H4 (cell line): ENCODE results near the gene CHRNA4. TPM values are rescaled to one million over a fixed set of nuclear protein-coding genes. Genes with fewer than 3 reads are reported as not detected.

Source experiments
- DNase-seq: peaks from one replicate; pipeline ENCODE4 v3.0.0-alpha.2; 2015; ENCODE audit warnings: low spot score
- total RNA-seq: library from RNA; depleted of rRNA; stranded (reverse); fragments of >200 nt; shearing (Covaris generic); gene quantifications from 2 replicates; pipeline ENCODE4 v1.2.3, GENCODE V29; 2014; rRNA removed

Gene CHRNA4
- not detected in 2 replicates for total RNA-seq

DNA sequence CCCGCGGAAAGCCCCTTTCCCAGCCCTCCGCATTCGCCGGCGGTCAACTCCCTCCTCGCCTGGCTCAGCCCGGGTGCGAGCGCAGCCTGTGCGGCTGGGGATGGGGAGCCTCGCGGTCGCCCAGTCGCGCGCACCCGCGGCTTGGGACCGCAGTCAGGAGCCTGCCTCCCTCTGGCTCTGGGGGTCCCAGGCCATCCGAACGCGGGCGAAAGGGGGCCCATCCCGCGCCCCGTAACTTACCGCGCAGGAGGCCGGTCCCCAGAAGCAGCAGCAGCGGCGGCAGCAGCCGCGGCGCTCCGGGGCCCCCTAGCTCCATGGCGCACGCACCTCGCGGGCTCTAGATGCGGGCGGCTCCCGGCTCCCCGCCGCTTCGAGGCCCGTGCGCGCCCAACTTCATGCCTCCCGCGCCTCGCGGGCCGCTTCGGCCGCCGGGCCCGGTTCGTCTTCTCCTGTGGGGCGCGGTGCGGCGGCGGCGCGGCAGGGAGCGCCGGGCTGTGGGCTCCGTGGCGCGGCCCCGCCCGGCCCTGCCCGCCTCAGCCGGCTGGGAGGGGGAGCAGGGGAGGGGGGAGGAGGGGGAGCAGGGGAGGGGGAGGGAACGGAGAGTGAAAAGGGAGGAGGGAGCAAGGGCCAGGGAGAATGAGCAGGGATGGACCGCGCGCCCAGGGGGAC, at the start of gene CHRNA4:
Gene CHRNA4 (minus strand): TSS at position 500 of the 669 bp plus-strand sequence. CDS start 184 bp downstream, at position 316.
- no peak for DNase-seq

DNA sequence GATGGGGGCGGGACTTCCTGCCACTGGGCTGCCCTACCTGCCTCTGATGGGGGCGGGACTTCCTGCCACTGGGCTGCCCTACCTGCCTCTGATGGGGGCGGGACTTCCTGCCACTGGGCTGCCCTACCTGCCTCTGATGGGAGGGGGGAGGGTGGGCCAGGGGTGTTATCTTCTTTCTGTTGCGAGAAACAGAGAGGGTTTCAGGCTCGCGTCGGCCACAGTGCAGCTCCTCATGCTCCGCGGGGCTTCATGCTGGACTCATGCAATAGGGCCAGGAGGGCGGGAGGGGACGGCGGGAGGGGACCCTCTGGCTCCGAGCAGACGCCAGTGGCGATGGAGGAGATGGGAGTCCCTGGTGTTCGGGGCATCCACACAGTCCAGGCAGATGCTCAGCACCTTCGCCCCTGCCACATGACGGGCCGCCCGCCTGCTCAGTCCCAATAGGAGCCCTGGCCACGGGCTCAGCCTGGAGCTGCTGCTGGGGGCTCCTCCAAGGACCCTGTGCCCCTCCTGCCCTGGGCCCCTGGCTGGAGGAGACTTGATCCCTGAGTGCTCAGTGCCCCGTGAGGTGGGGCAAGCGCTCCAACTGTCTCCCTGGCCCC, 48.8 kb upstream of the CHRNA4 start:
- no peak for DNase-seq

DNA sequence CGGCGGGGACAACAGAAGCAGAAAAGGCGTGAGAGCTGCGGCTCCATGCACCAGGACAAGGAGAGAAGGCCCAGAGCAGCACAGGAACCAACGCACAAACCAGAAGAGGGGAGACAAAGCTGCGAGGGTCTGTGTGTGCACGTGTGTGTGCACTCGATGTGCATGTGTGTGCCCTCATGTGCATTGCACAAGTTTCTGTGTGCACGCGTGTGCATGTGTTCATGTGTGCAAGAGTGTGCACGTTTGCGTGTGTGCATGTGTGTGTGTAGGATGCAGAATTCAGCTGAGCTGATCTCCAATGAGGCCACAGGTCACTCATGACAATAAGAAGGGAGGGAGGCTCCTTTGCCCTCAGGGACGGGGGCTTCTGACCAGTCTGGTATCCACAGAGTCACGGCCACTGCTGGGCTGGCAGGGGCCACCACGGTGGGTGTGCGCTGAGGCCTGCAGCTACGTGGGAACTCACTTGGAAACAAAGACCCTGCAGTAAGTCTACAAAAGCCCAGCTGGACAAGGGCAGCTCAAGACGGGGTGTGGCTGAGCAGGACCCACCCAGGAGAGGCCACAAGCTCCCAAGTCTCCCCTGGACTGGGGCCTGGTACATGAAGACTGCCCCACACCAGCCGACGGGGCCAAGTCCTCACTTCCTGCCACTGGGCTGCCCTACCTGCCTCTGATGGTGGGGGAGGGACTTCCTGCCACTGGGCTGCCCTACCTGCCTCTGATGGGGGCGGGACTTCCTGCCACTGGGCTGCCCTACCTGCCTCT, 48.1 kb upstream of the CHRNA4 start:
- no peak for DNase-seq

DNA sequence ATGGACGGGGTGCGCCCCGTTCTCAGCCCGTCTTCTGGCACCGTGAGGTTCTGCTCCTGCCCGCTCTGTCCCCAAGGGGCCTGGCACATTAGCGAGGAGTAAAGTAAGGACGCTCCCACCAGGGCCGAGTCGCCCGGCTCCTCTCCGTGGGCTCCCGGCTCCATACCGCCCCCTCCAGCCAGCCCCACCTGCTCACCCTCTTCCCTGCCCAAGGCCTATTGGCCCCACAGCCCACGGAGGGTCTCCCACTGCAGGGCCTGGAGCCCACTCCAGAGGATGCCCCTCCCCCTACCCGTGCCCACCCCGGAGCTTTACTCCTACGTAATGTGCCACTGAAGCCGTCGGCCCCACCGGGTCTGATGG, 47.5 kb upstream of the CHRNA4 start:
- DNase-seq = no peak

DNA sequence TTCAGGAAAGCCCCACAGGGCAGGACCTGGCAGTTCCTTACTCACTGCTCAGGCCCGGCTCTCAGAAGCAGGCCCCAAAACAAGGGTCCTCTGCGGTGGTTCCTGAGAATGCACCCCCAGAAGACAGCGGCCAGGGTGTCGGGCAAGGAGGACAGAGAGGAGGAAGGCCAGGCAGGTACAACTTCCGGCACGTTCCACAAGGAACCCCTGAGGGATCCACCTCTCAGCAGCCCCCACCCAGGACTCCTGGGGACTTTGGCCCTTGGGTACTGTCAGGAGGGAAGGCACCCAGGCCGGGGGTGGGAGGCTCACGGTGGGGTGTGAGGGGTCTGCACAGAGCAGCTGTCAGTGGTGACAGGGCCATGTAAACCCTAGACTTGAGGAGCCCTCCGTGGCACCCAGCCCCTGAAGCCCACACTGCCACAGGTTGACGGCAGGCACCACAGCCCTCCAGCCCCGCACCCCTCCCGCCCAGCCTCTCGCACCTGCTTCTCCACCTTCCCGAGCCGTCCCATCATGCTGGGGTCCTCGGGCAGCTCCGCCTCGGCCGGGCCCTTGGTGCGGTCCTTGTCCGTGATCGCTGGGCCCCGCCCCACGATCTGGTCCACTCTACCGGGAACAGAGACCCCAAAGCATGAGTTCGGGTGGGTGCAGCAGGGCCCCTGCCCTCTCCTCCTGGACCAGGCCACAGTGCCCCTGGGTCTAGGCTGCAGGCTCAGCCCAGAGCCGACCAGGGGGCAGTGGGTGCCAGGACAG, 47.0 kb upstream of the CHRNA4 start:
- DNase-seq = no peak

DNA sequence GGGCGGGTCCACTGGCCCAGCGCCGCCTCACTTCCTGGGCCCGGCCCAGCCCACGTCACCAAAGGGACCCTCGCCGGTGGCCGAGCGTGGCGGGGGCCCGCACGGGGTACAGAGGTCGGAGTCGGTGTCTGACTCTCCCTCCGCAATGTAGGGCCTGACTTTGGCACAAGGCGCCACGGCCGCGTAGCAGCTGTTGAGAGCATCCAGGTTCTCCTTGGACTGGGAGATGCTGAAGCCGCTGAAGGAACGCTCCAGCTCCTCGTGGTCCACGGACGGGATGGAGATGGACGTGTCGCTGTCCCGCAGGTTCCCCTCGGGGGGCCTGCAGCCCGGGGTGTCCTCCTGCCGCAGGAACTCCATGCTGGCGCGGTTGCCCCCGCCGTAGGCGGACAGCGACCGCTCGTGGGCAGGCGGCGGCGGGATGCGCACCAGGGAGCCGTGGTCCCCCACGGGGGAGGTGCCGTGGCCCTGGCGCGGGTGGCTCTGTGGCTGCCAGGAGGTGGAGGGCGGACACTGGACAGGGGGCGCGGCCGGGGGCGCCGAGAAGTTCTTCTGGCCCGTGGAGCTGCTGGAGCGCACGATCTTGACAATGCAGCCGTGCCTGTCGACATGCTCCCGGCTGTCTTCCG, 45.6 kb upstream of the CHRNA4 start:
- DNase-seq = no peak

DNA sequence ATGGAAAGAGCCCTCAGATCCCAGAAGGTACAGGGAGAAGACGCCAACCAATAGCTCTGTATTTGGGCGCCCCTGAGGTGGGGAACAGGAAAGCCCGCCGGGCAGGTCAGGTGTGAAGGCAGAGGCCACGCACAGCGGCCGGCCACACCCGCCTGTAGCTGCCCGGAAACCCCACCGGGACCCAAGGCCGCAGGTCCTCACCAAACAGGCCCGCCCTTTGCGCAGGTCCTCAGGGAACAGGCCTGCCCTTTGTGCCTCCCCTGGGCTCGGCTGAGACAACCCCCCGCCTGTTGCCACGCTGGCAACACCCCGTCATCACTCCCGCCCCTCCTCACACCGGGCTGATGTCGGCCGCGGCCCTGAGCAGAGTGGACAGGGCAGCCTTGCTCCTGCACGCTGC, 44.9 kb upstream of the CHRNA4 start:
- DNase-seq = no peak

DNA sequence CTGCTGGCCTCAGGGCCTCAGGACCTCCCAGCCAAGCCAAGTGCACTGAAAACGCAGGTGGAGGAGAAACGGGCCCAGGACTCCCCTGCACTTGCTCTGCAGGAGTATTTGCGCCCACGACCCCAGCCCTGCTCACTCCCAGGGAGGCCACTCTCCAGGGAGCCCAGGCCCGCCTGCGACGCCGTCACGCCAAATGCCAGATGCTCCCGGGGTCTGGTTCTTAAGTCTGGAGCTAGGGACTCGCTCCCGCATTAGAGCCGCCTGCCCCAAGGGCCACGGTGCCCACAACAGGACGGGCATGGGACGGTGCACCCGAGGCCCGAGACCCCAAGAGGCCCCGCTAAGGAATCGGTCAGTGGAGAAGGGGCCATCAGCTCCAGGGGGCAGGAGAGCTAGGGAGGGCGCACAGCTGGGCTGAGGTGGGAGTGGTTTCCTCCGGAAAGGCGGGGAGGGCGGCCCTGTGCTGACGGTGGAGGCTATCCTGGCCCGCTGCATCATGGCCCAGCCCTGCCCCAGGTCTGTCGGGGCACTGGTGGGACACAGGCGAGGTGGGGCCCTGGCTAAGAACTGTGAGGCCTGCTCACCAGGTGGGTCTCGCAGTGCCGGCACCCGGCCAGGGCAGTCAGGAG, 44.1 kb upstream of the CHRNA4 start:
- DNase-seq = no peak

DNA sequence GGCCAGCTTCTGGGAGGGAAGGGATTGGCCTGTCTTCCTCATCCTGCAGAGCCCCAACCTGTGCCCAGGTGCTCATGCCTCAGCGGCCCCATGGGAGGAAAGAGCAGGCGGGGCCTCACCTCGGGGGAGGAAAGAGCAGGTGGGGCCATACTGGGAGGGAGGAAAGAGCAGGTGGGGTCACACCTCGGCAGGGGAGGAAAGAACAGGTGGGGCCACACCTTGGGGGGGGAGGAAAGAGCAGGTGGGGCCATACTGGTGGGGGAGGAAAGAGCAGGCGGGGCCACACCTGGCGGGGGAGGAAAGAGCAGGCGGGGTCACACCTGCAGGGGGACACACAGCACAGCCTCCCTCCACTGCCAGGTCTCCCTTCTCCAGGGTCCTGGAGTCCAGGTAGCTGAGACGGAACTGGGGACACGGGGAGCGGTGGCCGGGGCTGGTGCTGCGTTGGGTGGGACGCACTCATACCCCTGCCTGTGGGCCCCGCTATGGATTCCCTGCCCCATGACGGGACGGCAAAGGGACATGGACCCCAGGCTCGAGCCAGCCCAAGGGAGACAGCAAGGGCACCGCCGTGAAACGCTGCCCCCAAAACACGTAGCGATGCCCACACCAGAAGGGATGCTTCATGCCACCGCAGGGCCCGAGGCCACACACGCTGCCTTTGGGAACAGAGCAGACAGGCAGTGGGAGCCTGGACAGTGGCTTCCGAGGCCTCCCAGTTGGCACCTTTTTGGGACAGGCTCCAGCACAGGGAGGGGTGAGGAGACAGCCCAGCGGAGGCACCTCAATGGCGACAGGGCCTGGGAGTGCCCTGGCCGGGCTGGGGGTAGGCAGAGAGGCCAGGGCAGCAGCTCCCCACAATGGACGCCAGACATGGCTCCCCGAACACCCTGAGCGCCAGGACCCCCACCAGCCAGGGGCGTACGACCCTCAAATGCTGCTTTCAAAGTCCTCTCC, 43.3 kb upstream of the CHRNA4 start:
- no peak for DNase-seq

DNA sequence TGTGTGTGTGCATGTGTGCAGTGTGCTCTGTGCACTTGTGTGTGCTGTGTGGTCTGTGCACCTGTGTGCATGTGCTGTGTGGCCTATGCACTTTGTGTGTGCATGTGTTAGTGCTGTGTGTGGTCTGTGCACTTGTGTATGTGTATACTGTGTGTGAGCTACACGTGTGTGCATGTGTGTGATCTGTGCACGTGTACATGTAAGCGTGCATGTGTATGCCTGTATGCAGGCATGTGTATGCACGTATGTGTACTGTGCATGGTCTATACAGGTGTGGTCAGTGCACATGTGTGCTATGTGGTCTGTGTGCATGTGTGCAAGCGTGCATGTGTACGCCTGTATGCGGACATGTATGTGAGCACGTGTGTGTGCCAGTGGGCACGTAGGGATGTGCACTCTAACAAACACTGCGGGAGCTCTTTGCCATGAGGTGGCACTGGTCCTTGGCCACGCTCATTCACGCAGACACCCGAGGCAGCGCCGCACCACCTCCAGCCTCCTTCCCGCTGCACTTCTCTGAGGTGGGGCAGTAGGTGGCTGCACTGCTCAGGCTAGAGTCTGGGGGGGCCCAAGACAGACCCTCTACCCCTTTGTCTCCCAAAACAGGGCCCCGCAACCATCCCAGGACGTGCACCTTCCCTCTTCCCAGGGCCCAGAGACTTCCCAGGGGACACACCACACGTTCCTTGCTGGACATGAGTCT, 42.4 kb upstream of the CHRNA4 start:
- no peak for DNase-seq

DNA sequence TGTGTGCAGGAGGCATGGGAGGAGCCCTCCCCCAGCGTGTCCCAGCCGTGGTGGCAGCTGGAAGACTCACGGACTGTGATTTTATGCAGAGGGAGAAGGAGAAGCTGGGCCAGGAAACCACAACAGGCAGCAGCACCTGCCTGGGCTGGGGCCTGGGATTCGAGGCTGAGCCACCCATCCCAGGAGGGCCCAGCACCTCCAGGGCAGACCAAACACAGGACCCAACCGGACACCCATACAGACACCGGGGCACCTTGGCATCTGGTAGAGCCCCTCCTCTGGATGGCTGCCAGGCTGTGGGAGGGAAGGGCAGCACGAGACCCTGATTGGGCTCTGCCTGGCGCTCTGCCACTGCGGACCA, 41.7 kb upstream of the CHRNA4 start:
- no peak for DNase-seq

DNA sequence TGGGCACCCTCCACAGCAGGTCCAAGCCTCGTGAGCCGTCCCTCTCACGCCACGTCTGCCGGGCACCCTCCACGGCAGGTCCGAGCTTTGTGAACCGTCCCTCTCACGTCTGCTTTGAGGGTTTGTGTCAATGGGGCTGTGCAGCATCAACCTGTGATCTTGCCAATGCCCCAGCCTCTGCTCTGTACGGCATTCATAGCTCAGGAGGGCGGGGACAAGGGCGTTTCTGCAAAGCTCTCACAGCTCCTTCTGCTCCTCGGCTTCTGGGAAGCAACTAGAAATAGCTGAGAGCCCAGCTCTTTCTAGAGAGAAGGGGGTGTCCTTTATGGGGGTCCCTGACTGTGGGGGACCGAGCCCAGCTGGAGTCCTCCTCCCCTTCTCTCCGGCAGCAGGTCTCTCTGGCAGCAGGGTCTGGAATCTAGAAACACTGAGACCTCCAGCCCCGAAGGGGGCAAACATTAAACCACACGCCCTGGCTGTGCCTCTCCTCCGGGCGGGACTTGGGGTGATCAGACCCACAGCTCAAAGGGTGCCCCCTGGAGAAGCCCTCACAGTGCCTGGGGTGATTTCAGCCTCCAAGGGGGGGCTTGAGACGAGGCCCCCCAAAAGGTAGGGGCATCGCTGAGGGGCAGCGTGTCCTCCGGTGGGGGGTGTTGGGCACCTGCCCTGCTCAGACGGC, 41.2 kb upstream of the CHRNA4 start:
- no peak for DNase-seq

DNA sequence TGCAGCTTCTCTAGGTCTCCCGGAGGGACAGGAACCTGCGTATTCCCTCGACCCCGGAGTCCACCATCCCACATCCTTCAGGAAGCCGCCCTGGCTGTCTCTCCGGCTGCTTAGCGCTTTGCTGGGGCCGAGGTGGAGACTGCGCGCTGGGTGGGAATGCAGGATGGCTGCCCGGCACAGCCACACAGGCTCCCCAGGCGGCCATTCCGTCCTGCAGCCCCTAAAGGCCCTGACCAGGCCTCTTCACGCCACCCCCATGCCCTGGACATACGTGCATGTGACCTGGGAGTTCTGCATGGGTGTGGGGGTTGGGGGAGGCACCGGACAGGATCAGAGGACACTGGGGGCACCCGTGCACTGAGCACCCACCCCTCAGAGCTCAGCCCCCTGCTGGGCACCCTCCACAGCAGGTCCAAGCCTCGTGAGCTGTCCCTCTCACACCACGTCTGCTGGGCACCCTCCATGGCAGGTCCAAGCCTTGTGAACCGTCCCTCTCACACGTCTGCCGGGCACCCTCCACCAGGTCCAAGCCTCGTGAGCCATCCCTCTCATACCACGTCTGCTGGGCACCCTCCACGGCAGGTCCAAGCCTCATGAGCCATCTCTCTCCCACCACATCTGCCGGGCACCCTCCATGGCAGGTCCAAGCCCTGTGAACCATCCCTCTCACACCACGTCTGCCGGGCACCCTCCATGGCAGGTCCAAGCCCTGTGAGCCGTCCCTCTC, 40.4 kb upstream of the CHRNA4 start:
- no peak for DNase-seq

DNA sequence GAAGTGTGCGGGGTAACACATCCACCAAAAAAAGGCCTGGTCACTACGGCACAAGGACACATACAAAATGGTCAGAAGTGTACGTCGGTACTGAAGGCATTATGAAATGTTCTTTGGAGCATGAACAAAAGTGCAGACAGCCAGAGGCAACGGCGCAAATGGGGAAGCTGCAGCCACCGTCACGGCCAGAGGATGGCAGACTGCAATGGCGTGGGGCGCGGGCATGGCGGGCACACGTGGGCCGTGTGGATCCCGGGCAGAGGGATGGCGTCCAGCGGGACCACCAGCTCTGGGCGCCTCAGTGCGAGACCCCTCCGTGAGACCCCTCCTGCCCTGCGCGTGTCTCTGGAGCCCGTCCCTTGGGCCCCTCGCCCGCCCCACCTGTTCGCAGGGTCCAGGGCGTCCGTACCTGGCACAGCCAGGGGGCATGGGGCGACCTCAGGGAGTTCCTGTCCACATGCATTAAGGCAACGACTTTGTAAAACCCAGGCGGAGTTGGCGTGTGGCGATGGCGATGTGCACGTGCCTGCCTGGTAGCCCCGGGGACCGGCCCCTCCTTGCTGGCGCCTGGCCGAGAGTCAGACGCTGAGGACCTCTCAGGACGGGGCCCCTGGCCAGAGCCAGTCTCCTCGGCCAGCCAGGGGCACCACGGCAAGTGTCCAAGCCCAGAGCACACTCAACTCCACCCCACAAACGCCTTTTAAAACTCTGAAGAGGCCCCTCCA, 39.5 kb upstream of the CHRNA4 start:
- no peak for DNase-seq

DNA sequence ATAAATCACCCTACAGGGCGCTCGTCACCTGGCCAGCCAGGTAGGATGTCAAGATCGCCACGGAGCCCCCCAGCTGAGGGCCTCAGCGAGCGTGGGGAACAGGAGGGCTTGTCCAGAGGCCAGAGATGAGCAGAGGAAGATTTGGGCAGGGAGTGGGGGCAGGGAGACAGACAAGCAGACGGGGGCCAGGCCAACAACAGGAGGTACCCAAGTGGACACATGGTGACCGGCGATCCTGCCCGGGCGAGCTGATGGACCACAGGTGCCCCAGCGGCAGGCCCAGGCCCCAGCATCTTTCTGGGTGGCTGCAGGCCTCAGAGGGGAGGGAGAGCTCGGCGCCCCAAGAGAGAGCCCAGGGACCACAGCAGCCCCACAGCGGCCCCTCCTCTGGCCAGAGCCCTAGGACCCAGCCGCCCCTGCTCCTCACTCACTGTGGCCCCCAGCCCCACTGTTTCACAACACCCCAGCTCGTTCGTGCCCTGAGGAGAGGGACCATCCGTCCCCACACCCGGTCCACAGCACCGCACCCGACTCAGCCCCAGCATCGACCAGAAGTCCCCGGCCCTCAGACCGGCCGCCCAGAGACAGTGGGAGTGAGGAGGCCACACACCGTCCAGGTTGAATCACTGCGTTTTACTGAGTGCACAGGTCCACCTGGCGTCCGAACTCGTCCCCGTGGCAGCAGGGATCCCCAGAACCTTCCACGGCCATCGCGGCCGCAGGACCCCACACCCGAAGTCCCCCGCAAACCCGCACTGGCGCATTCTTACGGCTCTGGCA, 38.6 kb upstream of the CHRNA4 start:
- DNase-seq = no peak

DNA sequence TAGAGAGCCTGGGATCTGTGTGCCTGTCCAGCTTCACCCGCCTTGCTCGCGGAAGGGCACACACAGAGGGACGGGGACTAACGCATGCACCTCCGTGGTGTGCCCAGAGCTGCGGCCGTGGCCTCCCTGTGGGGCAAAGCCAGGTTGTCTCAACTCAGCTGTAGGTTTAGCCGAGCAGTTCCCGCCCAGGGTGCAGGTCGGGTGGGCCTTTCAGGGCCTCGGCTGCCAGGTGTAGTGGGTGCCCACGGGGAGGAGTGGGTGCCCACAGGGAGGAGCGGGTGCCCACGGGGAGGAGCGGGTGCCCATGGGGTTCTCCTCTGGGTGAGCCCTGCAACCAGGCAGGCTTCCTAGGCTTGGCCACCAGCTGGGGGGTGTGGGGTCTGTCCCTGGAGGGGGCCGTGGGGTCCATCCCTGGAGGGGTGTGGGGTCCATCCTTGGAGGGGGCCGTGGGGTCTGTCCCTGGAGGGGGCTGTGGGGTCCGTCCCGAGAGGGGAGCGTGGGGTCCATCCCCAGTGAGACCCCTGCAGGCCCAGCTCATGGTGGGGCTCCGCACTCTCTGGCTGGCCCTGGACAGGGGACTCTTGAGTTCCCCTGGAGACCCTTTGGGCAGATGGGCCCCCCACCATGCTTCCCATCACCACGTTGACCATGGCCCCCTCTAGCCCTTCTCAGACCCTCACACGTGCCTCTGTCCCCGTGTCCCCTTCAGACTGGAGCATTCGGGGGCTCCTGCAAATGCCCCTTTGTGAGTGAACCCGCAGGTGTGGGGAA, 37.8 kb upstream of the CHRNA4 start:
- DNase-seq = no peak
